KMS-11 (cell line): ENCODE results near the gene SARS2.

ENCODE experiments used
- H2AFZ ChIP-seq: fragments of 200-600 bp; sonication (generic); 2 replicates; pipeline ENCODE4 v1.6.1; 2016; ENCODE audit warnings: antibody characterized with exemption, mixed run types, low read depth
- H3K27ac ChIP-seq: fragments of 200-600 bp; sonication (generic); 2 replicates; pipeline ENCODE4 v1.6.1; 2016; ENCODE audit warnings: mild to moderate bottlenecking, mixed run types
- H3K27me3 ChIP-seq: fragments of 200-600 bp; sonication (generic); 2 replicates; pipeline ENCODE4 v1.6.1; 2017; ENCODE audit warnings: mild to moderate bottlenecking, low read depth, mixed run types, moderate library complexity; ENCODE audit not compliant: insufficient read depth
- H3K36me3 ChIP-seq: fragments of 200-600 bp; sonication (generic); 2 replicates; pipeline ENCODE4 v1.6.1; 2017; ENCODE audit warnings: mild to moderate bottlenecking, mixed run types; ENCODE audit not compliant: insufficient read depth
- H3K4me1 ChIP-seq: fragments of 200-600 bp; sonication (generic); 2 replicates; pipeline ENCODE4 v1.6.1; 2016; ENCODE audit warnings: mild to moderate bottlenecking, low read depth, mixed run types; ENCODE audit not compliant: poor library complexity, severe bottlenecking
- H3K4me2 ChIP-seq: fragments of 200-600 bp; sonication (generic); 2 replicates; pipeline ENCODE4 v1.7.0; 2016; ENCODE audit warnings: mild to moderate bottlenecking, mixed run types
- H3K4me3 ChIP-seq: fragments of 200-600 bp; sonication (generic); IDR thresholded peaks from 2 replicates; pipeline ENCODE4 v1.6.1; 2017; ENCODE audit warnings: low read depth, low read length, mixed read lengths; ENCODE audit not compliant: insufficient read depth
- H3K79me2 ChIP-seq: fragments of 200-600 bp; sonication (generic); 2 replicates; pipeline ENCODE4 v1.6.1; 2016; ENCODE audit warnings: low read depth, mixed run types; ENCODE audit not compliant: insufficient read depth
- H3K9ac ChIP-seq: fragments of 200-600 bp; sonication (generic); 2 replicates; pipeline ENCODE4 v1.6.1; 2016; ENCODE audit warnings: mild to moderate bottlenecking, mixed run types
- H4K20me1 ChIP-seq: fragments of 200-600 bp; sonication (generic); 2 replicates; pipeline ENCODE4 v1.6.1; 2016; ENCODE audit warnings: mild to moderate bottlenecking, mixed run types; ENCODE audit not compliant: insufficient read depth
- CTCF ChIP-seq: fragments of 200-600 bp; sonication (generic); conservative IDR thresholded peaks from 2 replicates; pipeline ENCODE4 v1.6.1; 2017; ENCODE audit warnings: low read depth, mild to moderate bottlenecking, antibody characterized with exemption, low read length, moderate library complexity, mixed read lengths

Gene SARS2

GRCh38 chr19:38951187-38951586, 20.6 kb upstream of the SARS2 start:
- peaks cover 4% of the 10 kb centered on the region for H3K4me1 ChIP-seq
- H3K4me2 ChIP-seq: no peak overlapping the region
- H3K79me2 ChIP-seq: no peaks in the 10 kb centered on the region
- no peak overlapping the region for H3K4me3 ChIP-seq
- no peaks in the 10 kb centered on the region for H3K36me3 ChIP-seq
- no peaks in the 10 kb centered on the region for H4K20me1 ChIP-seq
- H3K27me3 ChIP-seq: peaks cover 17% of the 10 kb centered on the region; the same call in 1 of the 2 replicates
- no peak overlapping the region for H3K9ac ChIP-seq
- TF ChIP-seq CTCF: no peak
- H2AFZ ChIP-seq: no peak overlapping the region
- H3K27ac ChIP-seq: no peak overlapping the region

GRCh38 chr19:38949580-38950367, 19.2 kb upstream of the SARS2 start:
- H3K9ac ChIP-seq: no peak overlapping the region; the same call in 1 of the 2 replicates
- H3K4me3 ChIP-seq: no peak overlapping the region
- peak overlapping the region; percentile 47; the same call in 1 of the 2 replicates for H2AFZ ChIP-seq
- no peak overlapping the region for H3K27ac ChIP-seq
- TF ChIP-seq CTCF: no peak
- H4K20me1 ChIP-seq: no peaks in the 10 kb centered on the region
- H3K36me3 ChIP-seq: no peaks in the 10 kb centered on the region
- H3K79me2 ChIP-seq: no peaks in the 10 kb centered on the region
- peak overlapping the region; percentile 27; the same call in 1 of the 2 replicates for H3K4me2 ChIP-seq
- peaks cover 17% of the 10 kb centered on the region; the same call in 1 of the 2 replicates for H3K27me3 ChIP-seq
- peaks cover 4% of the 10 kb centered on the region for H3K4me1 ChIP-seq

GRCh38 chr19:38946229-38947010, 15.9 kb upstream of the SARS2 start:
- no peak for TF ChIP-seq CTCF
- Histone ChIP-seq H4K20me1 (no peaks in the 10 kb centered on the region), H3K36me3 (no peaks in the 10 kb centered on the region)

GRCh38 chr19:38945562-38946228, 15.1 kb upstream of the SARS2 start:
- Histone ChIP-seq H3K27me3 (peaks cover 17% of the 10 kb centered on the region; the same call in 1 of the 2 replicates), H3K4me2 (no peak overlapping the region), H2AFZ (no peak overlapping the region), H3K4me3 (no peak overlapping the region), H3K79me2 (no peaks in the 10 kb centered on the region), H3K4me1 (no peaks in the 10 kb centered on the region), H3K9ac (no peak overlapping the region), H3K36me3 (no peaks in the 10 kb centered on the region), H3K27ac (no peak overlapping the region), H4K20me1 (no peaks in the 10 kb centered on the region)
- TF ChIP-seq CTCF: no peak

More at GRCh38 chr19:38946229-38947010, 15.9 kb upstream of the SARS2 start:
- Histone ChIP-seq H2AFZ (no peak overlapping the region), H3K79me2 (no peaks in the 10 kb centered on the region), H3K4me3 (no peak overlapping the region), H3K4me2 (no peak overlapping the region), H3K27ac (no peak overlapping the region), H3K27me3 (peaks cover 17% of the 10 kb centered on the region; the same call in 1 of the 2 replicates), H3K9ac (no peak overlapping the region), H3K4me1 (no peaks in the 10 kb centered on the region)
